OCI-LY7 (cell line): ENCODE data around the gene SRSF2. TPM values are rescaled to one million over a fixed set of nuclear protein-coding genes. Genes with fewer than 3 reads are reported as not detected.

Experiments used
- BruUV-seq: library from RNA; stranded (reverse); fragments of 400-500 nt; replicated peaks from 2 replicates; lab custom pipeline; 2021; lab: Mats Ljungman, UMichigan
- CTCF ChIA-PET: fragments of 300-600 bp; sonication (Branson Sonifier 250); formaldehyde crosslinking; loops from one replicate; lab custom pipeline; 2022; ENCODE audit warnings: antibody characterized with exemption; ENCODE audit not compliant: unreplicated experiment; lab: Charles Lee
- POLR2A ChIA-PET: fragments of 300-600 bp; sonication (Branson Sonifier 250); formaldehyde crosslinking; loops from one replicate; lab custom pipeline; 2022; ENCODE audit warnings: antibody characterized with exemption; lab: Charles Lee
- DNase-seq: peaks from one replicate; pipeline ENCODE4 v3.0.0-alpha.2; 2015; ENCODE audit warnings: low spot score
- H2AFZ ChIP-seq: fragments of 200-600 bp; sonication (generic), shearing (Covaris generic); 2 replicates; pipeline ENCODE4 v1.6.1; 2014; ENCODE audit warnings: mild to moderate bottlenecking, antibody characterized with exemption, low read length, moderate library complexity
- H3K27ac ChIP-seq: fragments of 200-600 bp; sonication (generic); 2 replicates; pipeline ENCODE4 v1.5.1; 2014; ENCODE audit warnings: mixed run types, low read depth, mild to moderate bottlenecking, moderate library complexity, low read length, inconsistent platforms; ENCODE audit not compliant: poor library complexity, severe bottlenecking
- H3K36me3 ChIP-seq: fragments of 200-600 bp; sonication (generic); 2 replicates; pipeline ENCODE4 v1.6.1; 2014; ENCODE audit warnings: mild to moderate bottlenecking, antibody characterized with exemption, low read length, moderate library complexity, mixed read lengths; ENCODE audit not compliant: insufficient read depth
- H3K4me1 ChIP-seq: fragments of 200-600 bp; sonication (generic); 2 replicates; pipeline ENCODE4 v1.5.1; 2014; ENCODE audit warnings: mild to moderate bottlenecking, low read length; ENCODE audit not compliant: insufficient read depth, poor library complexity, severe bottlenecking
- H3K4me2 ChIP-seq: fragments of 200-600 bp; sonication (generic); 2 replicates; pipeline ENCODE4 v1.6.1; 2014; ENCODE audit warnings: mild to moderate bottlenecking, low read length
- H3K4me3 ChIP-seq: fragments of 200-600 bp; sonication (generic); 2 replicates; pipeline ENCODE4 v1.5.1; 2014; ENCODE audit warnings: mild to moderate bottlenecking, low read depth, low read length; ENCODE audit not compliant: poor library complexity, severe bottlenecking
- H3K79me2 ChIP-seq: fragments of 200-600 bp; sonication (generic); 2 replicates; pipeline ENCODE4 v1.6.1; 2016; ENCODE audit warnings: low read depth, mild to moderate bottlenecking, low read length, moderate library complexity, mixed read lengths; ENCODE audit not compliant: insufficient read depth
- H3K9me2 ChIP-seq: fragments of 200-600 bp; sonication (generic); 2 replicates; pipeline ENCODE4 v1.6.1; 2016; ENCODE audit warnings: mild to moderate bottlenecking, low read length, mixed read lengths; ENCODE audit not compliant: insufficient read depth
- H3K9me3 ChIP-seq: fragments of 200-600 bp; sonication (generic); 2 replicates; pipeline ENCODE4 v1.6.1; 2014; ENCODE audit warnings: mild to moderate bottlenecking, mixed run types, low read length, mixed read lengths
- H4K20me1 ChIP-seq: fragments of 200-600 bp; sonication (generic); 2 replicates; pipeline ENCODE4 v1.6.1; 2014; ENCODE audit warnings: mild to moderate bottlenecking, antibody characterized with exemption, low read length, moderate library complexity, mixed read lengths; ENCODE audit not compliant: insufficient read depth
- CTCF ChIP-seq: fragments of 200-600 bp; sonication (generic); conservative IDR thresholded peaks from 2 replicates; pipeline ENCODE4 v1.5.1; 2014; ENCODE audit warnings: mild to moderate bottlenecking, antibody characterized with exemption, low read length, moderate library complexity, mixed read lengths
- EZH2phosphoT487 ChIP-seq: fragments of 200-600 bp; sonication (generic); IDR thresholded peaks from 2 replicates; pipeline ENCODE4 v1.6.1; 2018; ENCODE audit warnings: low read depth, borderline replicate concordance, mild to moderate bottlenecking, mixed run types, antibody characterized with exemption, low read length, moderate library complexity, mixed read lengths
- intact Hi-C: fragments of 100-400 bp; cut with micrococcal nuclease; formaldehyde crosslinking; loops from one replicate; pipeline ENCODE4 v1.10.0; 2022; ENCODE audit not compliant: unreplicated experiment
- total RNA-seq, 2 experiments: library from RNA; depleted of rRNA in 1 of 2; stranded (reverse); fragments of >200 nt in 1 of 2; shearing (Covaris generic) in 1 of 2; gene quantifications; 2 replicates each; pipeline ENCODE4 v1.2.3, GENCODE V29; 2014 to 2022

The SRSF2 gene
- total RNA-seq, 2 experiments from 2014 or later, result 619 to 2,207 TPM

DNA sequence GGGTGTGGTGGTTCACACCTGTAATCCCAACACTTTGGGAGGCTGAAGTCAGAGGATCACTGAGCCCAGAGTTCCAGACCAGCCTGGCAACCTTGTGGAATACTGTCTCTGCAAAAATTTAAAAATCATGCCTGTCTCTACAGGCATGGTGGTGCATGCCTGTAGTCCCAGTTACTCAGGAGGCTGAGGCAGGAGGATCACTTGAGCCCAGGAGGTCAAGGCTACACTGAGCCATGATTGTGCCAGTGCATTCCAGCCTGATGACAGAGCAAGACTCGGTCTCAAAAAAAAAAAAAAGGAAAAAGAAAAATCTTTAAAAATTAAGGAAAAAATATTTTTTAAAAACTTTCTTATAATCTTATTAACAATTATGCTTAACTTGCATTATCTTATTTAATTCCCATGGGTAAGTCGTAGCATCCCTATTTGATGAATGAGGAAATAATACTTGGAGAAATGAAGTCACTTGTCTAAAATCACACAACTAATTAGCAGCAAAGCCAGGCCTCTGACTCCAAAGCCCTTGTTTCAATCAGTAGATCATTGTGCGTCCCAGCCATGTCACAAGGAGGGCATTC, 14.4 kb upstream of the SRSF2 start:
- Histone ChIP-seq H3K79me2 (no peaks in the 10 kb centered on the region; the same call in 1 of the 2 replicates), H3K9me3 (no peaks in the 10 kb centered on the region), H3K4me2 (peak overlapping the region; percentile 67), H3K4me3 (peak overlapping the region; percentile 31), H3K36me3 (peaks cover 75% of the 10 kb centered on the region), H3K4me1 (peaks cover 28% of the 10 kb centered on the region), H4K20me1 (no peaks in the 10 kb centered on the region), H3K9me2 (no peaks in the 10 kb centered on the region), H2AFZ (peak overlapping the region; percentile 4; the same call in 1 of the 2 replicates), H3K27ac (peak overlapping the region; percentile 70)
- intact Hi-C loops, result no loop called here
- no peak for TF ChIP-seq CTCF
- no peak for TF ChIP-seq EZH2phosphoT487
- BruUV-seq, result no TSS peak
- POLR2A ChIA-PET, result interaction anchor here (0.7 to 1.4 kb wide), 4 partner anchors 9 to 231 kb away, joined by 3 to 4 read pairs (median 3); no protein-coding TSS in a partner anchor
- CTCF ChIA-PET, result interaction anchor here (0.6 kb wide), 1 partner anchor 13 kb away, joined by 3 read pairs; no protein-coding TSS in a partner anchor
- DNase-seq, result no peak

DNA sequence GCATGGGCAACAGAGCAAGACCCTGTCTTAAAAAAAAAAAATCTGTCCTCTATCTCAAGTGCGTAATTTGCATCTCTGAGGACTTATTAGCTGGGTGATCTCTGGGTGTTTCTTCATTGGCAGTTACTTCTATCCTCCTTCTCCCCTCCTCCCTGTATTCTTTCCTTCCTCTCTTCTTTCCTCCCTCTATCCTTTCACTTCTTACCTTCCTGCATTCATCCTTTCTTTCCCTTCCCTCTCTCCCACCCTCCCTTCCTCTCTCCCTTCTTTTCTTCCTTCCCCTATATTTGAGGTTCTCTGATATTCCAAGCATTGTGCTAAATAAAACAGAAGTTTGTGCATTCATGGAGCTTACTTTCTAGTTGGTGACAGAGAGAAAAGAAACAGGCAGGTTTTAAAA, 11.5 kb upstream of the SRSF2 start:
- CTCF ChIA-PET, result no interaction called here
- POLR2A ChIA-PET, result interaction anchor here (0.6 to 0.9 kb wide), 3 partner anchors 10 to 433 kb away, joined by 3 to 4 read pairs (median 4); no protein-coding TSS in a partner anchor
- intact Hi-C loops, result no loop called here
- H3K4me2 ChIP-seq, result no peak overlapping the region
- BruUV-seq, result no TSS peak
- H3K36me3 ChIP-seq, result peaks cover 81% of the 10 kb centered on the region
- no peak overlapping the region for H3K27ac ChIP-seq
- H3K9me3 ChIP-seq, result no peaks in the 10 kb centered on the region
- H3K4me3 ChIP-seq, result no peak overlapping the region
- no peak overlapping the region for H2AFZ ChIP-seq
- H3K79me2 ChIP-seq, result no peaks in the 10 kb centered on the region; the same call in 1 of the 2 replicates
- no peak for TF ChIP-seq EZH2phosphoT487
- TF ChIP-seq CTCF, result no peak
- H3K4me1 ChIP-seq, result peaks cover 26% of the 10 kb centered on the region
- no peak for DNase-seq
- H4K20me1 ChIP-seq, result no peaks in the 10 kb centered on the region
- H3K9me2 ChIP-seq, result no peaks in the 10 kb centered on the region
